Ascending aorta (tissue), 2 donors: Measurements from ENCODE around the gene RPS6KA6. TPM values are rescaled to one million over a fixed set of nuclear protein-coding genes. Genes with fewer than 3 reads are reported as not detected.

Source experiments
- DNase-seq, 2 donors: peaks; one replicate each; pipeline ENCODE4 v3.0.0-alpha.2; 2019; ENCODE audit warnings: low spot score in 2 of 2
- H3K27ac ChIP-seq, 2 donors: fragments of 200-600 bp; sonication (generic); one replicate each; pipeline ENCODE4 v1.5.1; 2016 to 2017; ENCODE audit warnings: mild to moderate bottlenecking in 1 of 2
- H3K27me3 ChIP-seq: fragments of 200-600 bp; sonication (generic); one replicate; pipeline ENCODE4 v1.5.1; 2017
- H3K36me3 ChIP-seq, 2 donors: fragments of 200-600 bp; sonication (generic); one replicate each; pipeline ENCODE4 v1.5.1; 2016
- H3K4me1 ChIP-seq, 2 donors: fragments of 200-600 bp; sonication (generic); one replicate each; pipeline ENCODE4 v1.5.1; 2016 to 2017; ENCODE audit warnings: mild to moderate bottlenecking in 1 of 2
- H3K4me3 ChIP-seq, 2 donors: fragments of 200-600 bp; sonication (generic); one replicate each; pipeline ENCODE4 v1.5.1; 2016 to 2017; ENCODE audit warnings: mild to moderate bottlenecking in 1 of 2
- H3K9me3 ChIP-seq, 2 donors: fragments of 200-600 bp; sonication (generic); one replicate each; pipeline ENCODE4 v1.5.1; 2016
- CTCF ChIP-seq, 3 experiments: fragments of 200-600 bp in 2 of 3; fragments of 450-650 bp in 1 of 3; sonication (generic) in 2 of 3; IDR thresholded peaks; one replicate each; pipeline ENCODE4 v1.5.1; 2016 to 2019; ENCODE audit warnings: antibody characterized with exemption in 3 of 3, mild to moderate bottlenecking in 1 of 3, moderate library complexity in 1 of 3
- intact Hi-C: fragments of 100-400 bp; cut with DNase I; formaldehyde crosslinking; loops from one replicate; pipeline ENCODE4 v1.15.1; 2023
- total RNA-seq: library from RNA; depleted of rRNA; stranded (reverse); fragments of >200 nt; gene quantifications from one replicate; pipeline ENCODE4 v1.1.0, GENCODE V29; 2016

Gene RPS6KA6
- total RNA-seq, result 4.5 TPM

- DNase-seq, result peak in 1 of 2 donors; percentile 69
Measured at GRCh38 chrX:84187533-84188319, at the start of gene RPS6KA6. Gene RPS6KA6, minus strand, starts transcription at chrX:84188199. Its CDS starts 300 bp downstream, at chrX:84187899.

GRCh38 chrX:84224741-84225140 lies 36.7 kb upstream of the RPS6KA6 start:
- Histone ChIP-seq H3K36me3 (no peaks in the 10 kb centered on the region), H3K4me1 (no peaks in the 10 kb centered on the region), H3K27ac (no peak overlapping the region), H3K27me3 (no peaks in the 10 kb centered on the region), H3K4me3 (no peak overlapping the region), H3K9me3 (no peaks in the 10 kb centered on the region)
- no peak for TF ChIP-seq CTCF (IDR thresholded peaks at IDR 0.05)
- intact Hi-C loops, result no loop called here
- DNase-seq, result no peak

More at GRCh38 chrX:84187533-84188319, at the start of gene RPS6KA6:
- intact Hi-C loops, result loop anchor here (10.0 kb wide), 1 partner anchor 857 kb away; no protein-coding TSS in a partner anchor
- H3K4me1 ChIP-seq, result no peaks in the 10 kb centered on the region
- H3K4me3 ChIP-seq, result peak within 1 kb of the TSS; percentile 69 to 81
- no peaks in the 10 kb centered on the region for H3K9me3 ChIP-seq
- no peak for TF ChIP-seq CTCF (IDR thresholded peaks at IDR 0.05)
- no peaks in the 10 kb centered on the region for H3K36me3 ChIP-seq
- no peaks in the 10 kb centered on the region for H3K27me3 ChIP-seq
- peak within 1 kb of the TSS; percentile 67 to 79 for H3K27ac ChIP-seq

- no peak for DNase-seq
- no peak for TF ChIP-seq CTCF (IDR thresholded peaks at IDR 0.05)
- intact Hi-C loops, result no loop called here
- no peak overlapping the region for H3K27ac ChIP-seq
- no peaks in the 10 kb centered on the region for H3K27me3 ChIP-seq
- H3K9me3 ChIP-seq, result no peaks in the 10 kb centered on the region
- H3K4me3 ChIP-seq, result no peak overlapping the region
- no peaks in the 10 kb centered on the region for H3K36me3 ChIP-seq
- H3K4me1 ChIP-seq, result no peaks in the 10 kb centered on the region
Measured at GRCh38 chrX:84223261-84223660, 35.3 kb upstream of the RPS6KA6 start.

GRCh38 chrX:84221181-84221580 lies 33.2 kb upstream of the RPS6KA6 start:
- no peaks in the 10 kb centered on the region for H3K9me3 ChIP-seq
- no peaks in the 10 kb centered on the region for H3K36me3 ChIP-seq
- no peak overlapping the region for H3K27ac ChIP-seq
- H3K4me1 ChIP-seq, result no peaks in the 10 kb centered on the region
- H3K27me3 ChIP-seq, result no peaks in the 10 kb centered on the region
- TF ChIP-seq CTCF (IDR thresholded peaks at IDR 0.05), result no peak
- no peak overlapping the region for H3K4me3 ChIP-seq
- no peak for DNase-seq
- intact Hi-C loops, result no loop called here

- Histone ChIP-seq H3K27ac (no peak overlapping the region), H3K4me1 (no peaks in the 10 kb centered on the region), H3K27me3 (no peaks in the 10 kb centered on the region), H3K36me3 (no peaks in the 10 kb centered on the region), H3K4me3 (no peak overlapping the region), H3K9me3 (no peaks in the 10 kb centered on the region)
- TF ChIP-seq CTCF (IDR thresholded peaks at IDR 0.05), result no peak
- intact Hi-C loops, result no loop called here
- DNase-seq, result no peak
Measured at GRCh38 chrX:84219551-84219950, 31.6 kb upstream of the RPS6KA6 start.
